Sigmoid colon (tissue), 3 donors: ENCODE results near the gene SORCS2.

Experiments used
- POLR2A ChIP-seq, 2 donors: fragments of 450-650 bp; IDR thresholded peaks; one replicate each; pipeline ENCODE4 v1.6.1; 2016; ENCODE audit warnings: antibody characterized with exemption in 2 of 2, mild to moderate bottlenecking in 2 of 2, moderate library complexity in 2 of 2
- TF ChIP-seq, protein P1 (sequence below), 4 experiments: fragments of 450-650 bp in 3 of 4; fragments of 200-600 bp in 1 of 4; IDR thresholded peaks; one replicate each; pipeline ENCODE4 v1.5.1; 2016 to 2019; ENCODE audit warnings: antibody characterized with exemption in 4 of 4, mild to moderate bottlenecking in 3 of 4, moderate library complexity in 2 of 4

DNA sequence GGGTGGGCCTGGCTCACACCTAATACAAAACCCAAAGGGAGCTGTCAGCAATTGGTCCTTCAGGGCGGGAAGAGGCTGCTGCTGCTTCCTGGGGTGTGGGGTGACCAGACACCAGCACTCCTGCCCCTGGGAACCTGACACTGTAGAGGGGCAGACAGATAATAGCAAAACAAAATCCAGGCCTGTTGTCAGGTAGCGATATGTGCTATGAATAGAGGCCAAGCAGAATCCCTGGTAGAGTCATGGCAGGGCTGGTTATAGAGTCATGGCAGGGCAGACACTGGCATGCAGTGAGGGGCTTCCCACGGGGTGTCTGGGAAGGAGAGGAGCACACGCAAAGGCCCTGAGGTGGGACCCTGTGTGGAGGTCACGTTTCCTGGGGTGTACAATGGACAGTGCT lies 321.9 kb downstream of the SORCS2 start:
- no peak for TF ChIP-seq POLR2A (IDR thresholded peaks at IDR 0.05)
- TF ChIP-seq, protein P1, sequence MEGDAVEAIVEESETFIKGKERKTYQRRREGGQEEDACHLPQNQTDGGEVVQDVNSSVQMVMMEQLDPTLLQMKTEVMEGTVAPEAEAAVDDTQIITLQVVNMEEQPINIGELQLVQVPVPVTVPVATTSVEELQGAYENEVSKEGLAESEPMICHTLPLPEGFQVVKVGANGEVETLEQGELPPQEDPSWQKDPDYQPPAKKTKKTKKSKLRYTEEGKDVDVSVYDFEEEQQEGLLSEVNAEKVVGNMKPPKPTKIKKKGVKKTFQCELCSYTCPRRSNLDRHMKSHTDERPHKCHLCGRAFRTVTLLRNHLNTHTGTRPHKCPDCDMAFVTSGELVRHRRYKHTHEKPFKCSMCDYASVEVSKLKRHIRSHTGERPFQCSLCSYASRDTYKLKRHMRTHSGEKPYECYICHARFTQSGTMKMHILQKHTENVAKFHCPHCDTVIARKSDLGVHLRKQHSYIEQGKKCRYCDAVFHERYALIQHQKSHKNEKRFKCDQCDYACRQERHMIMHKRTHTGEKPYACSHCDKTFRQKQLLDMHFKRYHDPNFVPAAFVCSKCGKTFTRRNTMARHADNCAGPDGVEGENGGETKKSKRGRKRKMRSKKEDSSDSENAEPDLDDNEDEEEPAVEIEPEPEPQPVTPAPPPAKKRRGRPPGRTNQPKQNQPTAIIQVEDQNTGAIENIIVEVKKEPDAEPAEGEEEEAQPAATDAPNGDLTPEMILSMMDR (IDR thresholded peaks at IDR 0.05), result no peak
